SK-N-SH (cell line): ENCODE data around the gene C4BPB. TPM values are rescaled to one million over a fixed set of nuclear protein-coding genes. Genes with fewer than 3 reads are reported as not detected.

ENCODE experiments used
- CTCF ChIA-PET: fragments of 300-600, 350-600 bp; formaldehyde crosslinking; extraction: SDS; loops from one replicate; lab custom pipeline; 2021; lab: Yijun Ruan, JAX
- POLR2A ChIA-PET: fragments of 350-600 bp; sonication (Branson Sonifier 250); formaldehyde crosslinking; extraction: SDS; loops from one replicate; lab custom pipeline; 2020; ENCODE audit warnings: antibody characterized with exemption, inconsistent platforms; lab: Yijun Ruan, JAX
- DNase-seq: peaks from one replicate; pipeline ENCODE4 v3.0.0; 2012
- H2AFZ ChIP-seq: fragments of 200-600 bp; sonication (generic); 2 replicates; pipeline ENCODE4 v1.8.1; 2016; ENCODE audit warnings: antibody characterized with exemption, mild to moderate bottlenecking, low read depth
- H3F3A ChIP-seq: fragments of 200-600 bp; sonication (generic); replicated peaks from 2 replicates; pipeline ENCODE3; 2016; ENCODE audit warnings: antibody characterized with exemption, mild to moderate bottlenecking; ENCODE audit not compliant: insufficient read depth
- H3K27ac ChIP-seq, 2 experiments: fragments of 200-500 bp in 1 of 2; fragments of 200-600 bp in 1 of 2; sonication (Bioruptor generic) in 1 of 2; sonication (generic), shearing (Covaris generic) in 1 of 2; 2 replicates each; pipeline versions ENCODE4 v1.5.1 to v1.6.1; 2014 to 2016; ENCODE audit warnings: low read depth in 2 of 2, inconsistent platforms in 1 of 2, low read length in 1 of 2, mild to moderate bottlenecking in 1 of 2, mixed read lengths in 1 of 2
- H3K27me3 ChIP-seq: fragments of 200-600 bp; sonication (generic), shearing (Covaris generic); 2 replicates; pipeline ENCODE4 v1.6.1; 2016; ENCODE audit warnings: mixed run types; ENCODE audit not compliant: insufficient read depth
- H3K36me3 ChIP-seq, 2 experiments: fragments of 200-500 bp in 1 of 2; fragments of 200-600 bp in 1 of 2; sonication (Bioruptor generic) in 1 of 2; sonication (generic) in 1 of 2; replicated peaks in 1 of 2; 2 replicates each; pipeline versions ENCODE3 to v1.5.1; 2014 to 2016; ENCODE audit warnings: low read length in 1 of 2, mild to moderate bottlenecking in 1 of 2; ENCODE audit not compliant: insufficient read depth in 2 of 2, control insufficient read depth in 1 of 2
- H3K4me1 ChIP-seq, 2 experiments: fragments of 200-500 bp in 1 of 2; fragments of 200-600 bp in 1 of 2; sonication (Bioruptor generic) in 1 of 2; sonication (generic), shearing (Covaris generic) in 1 of 2; 2 replicates each; pipeline versions ENCODE4 v1.5.1 to v1.6.1; 2014 to 2016; ENCODE audit warnings: low read depth in 1 of 2, low read length in 1 of 2, mixed run types in 1 of 2; ENCODE audit not compliant: insufficient read depth in 2 of 2, control insufficient read depth in 1 of 2
- H3K4me2 ChIP-seq: fragments of 200-600 bp; sonication (generic), shearing (Covaris generic); 2 replicates; pipeline ENCODE4 v1.6.1; 2017; ENCODE audit warnings: mixed run types
- H3K4me3 ChIP-seq, 2 experiments: fragments of 200-500 bp in 1 of 2; fragments of 200-600 bp in 1 of 2; sonication (Bioruptor generic) in 1 of 2; sonication (generic), shearing (Covaris generic) in 1 of 2; 2 replicates each; pipeline versions ENCODE4 v1.5.1 to v1.8.1; 2014 to 2016; ENCODE audit warnings: low read depth in 2 of 2, inconsistent platforms in 1 of 2, low read length in 1 of 2, mild to moderate bottlenecking in 1 of 2, mixed read lengths in 1 of 2, moderate library complexity in 1 of 2
- H3K79me2 ChIP-seq: fragments of 200-600 bp; sonication (generic); 2 replicates; pipeline ENCODE4 v1.8.1; 2017; ENCODE audit warnings: mild to moderate bottlenecking; ENCODE audit not compliant: insufficient read depth
- H3K9ac ChIP-seq: fragments of 200-600 bp; sonication (generic); 2 replicates; pipeline ENCODE4 v1.6.1; 2017; ENCODE audit warnings: mixed run types
- H3K9me2 ChIP-seq: fragments of 200-600 bp; sonication (generic); 2 replicates; pipeline ENCODE4 v1.6.1; 2017; ENCODE audit warnings: mixed run types
- H3K9me3 ChIP-seq: fragments of 200-600 bp; sonication (generic); 2 replicates; pipeline ENCODE4 v1.6.1; 2017; ENCODE audit warnings: mixed run types, mild to moderate bottlenecking, moderate library complexity
- H4K20me1 ChIP-seq: fragments of 200-600 bp; sonication (generic); 2 replicates; pipeline ENCODE4 v1.6.1; 2017; ENCODE audit warnings: mild to moderate bottlenecking, mixed run types; ENCODE audit not compliant: insufficient read depth
- EP300 ChIP-seq, 2 experiments: IDR thresholded peaks; 2 replicates each; pipeline versions ENCODE4 v1.4.0 to v1.6.1; 2012; ENCODE audit warnings: borderline replicate concordance in 1 of 2, low read depth in 1 of 2, low read length in 1 of 2
- GATA2 ChIP-seq: sonication (generic); formaldehyde crosslinking; IDR thresholded peaks from 2 replicates; pipeline ENCODE4 v1.5.0; 2020; ENCODE audit warnings: mild to moderate bottlenecking, missing genetic modification reagents
- NFIC ChIP-seq: IDR thresholded peaks from 2 replicates; pipeline ENCODE4 v1.4.0; 2012; ENCODE audit warnings: borderline replicate concordance
- POLR2AphosphoS5 ChIP-seq: IDR thresholded peaks from 2 replicates; pipeline ENCODE4 v1.6.1; 2012; ENCODE audit warnings: low read depth, low read length
- RFX5 ChIP-seq: IDR thresholded peaks from 2 replicates; pipeline ENCODE4 v1.6.1; 2012; ENCODE audit warnings: mild to moderate bottlenecking, improper control_type of control experiment, low read length
- TCF12 ChIP-seq: IDR thresholded peaks from 2 replicates; pipeline ENCODE4 v1.4.0; 2012
- TEAD4 ChIP-seq: IDR thresholded peaks from 2 replicates; pipeline ENCODE4 v1.4.0; 2012; ENCODE audit warnings: mild to moderate bottlenecking, borderline replicate concordance; ENCODE audit not compliant: insufficient read depth
- WGBS: methylation state at CpG from one replicate; pipeline ENCODE4 v1.1.6; 2017; ENCODE audit warnings: low lambda C conversion rate; 5-methylcytosine and 5-hydroxymethylcytosine counted together
- polyA plus RNA-seq, 3 experiments: library from polyadenylated mRNA; depleted of rRNA; stranded (reverse); fragments of >200 nt; gene quantifications; 2 replicates each; pipeline ENCODE4 v1.2.3, GENCODE V29; 2012
- TF ChIP-seq, protein P1 (sequence below): IDR thresholded peaks from 2 replicates; pipeline ENCODE4; 2012
- TF ChIP-seq, protein P2 (sequence below): fragments of 150-350 bp; IDR thresholded peaks from 2 replicates; pipeline ENCODE4 v1.6.1; 2017; ENCODE audit warnings: antibody characterized with exemption, low read length, low read depth, borderline replicate concordance
- TF ChIP-seq, protein P3 (sequence below): IDR thresholded peaks from 2 replicates; pipeline ENCODE4 v1.4.0; 2012; ENCODE audit warnings: low read depth, borderline replicate concordance

Gene C4BPB, protein sequence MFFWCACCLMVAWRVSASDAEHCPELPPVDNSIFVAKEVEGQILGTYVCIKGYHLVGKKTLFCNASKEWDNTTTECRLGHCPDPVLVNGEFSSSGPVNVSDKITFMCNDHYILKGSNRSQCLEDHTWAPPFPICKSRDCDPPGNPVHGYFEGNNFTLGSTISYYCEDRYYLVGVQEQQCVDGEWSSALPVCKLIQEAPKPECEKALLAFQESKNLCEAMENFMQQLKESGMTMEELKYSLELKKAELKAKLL
- polyA plus RNA-seq (2012; rRNA removed), result not detected in 2 replicates
- 0.09 TPM in 1 of 2 replicates, not detected in the other for polyA plus RNA-seq (2012; cell fraction: cytosol; rRNA removed)
- 0.21 and 0.31 TPM in 2 replicates for polyA plus RNA-seq (2012; cell fraction: nucleus; rRNA removed)

DNA sequence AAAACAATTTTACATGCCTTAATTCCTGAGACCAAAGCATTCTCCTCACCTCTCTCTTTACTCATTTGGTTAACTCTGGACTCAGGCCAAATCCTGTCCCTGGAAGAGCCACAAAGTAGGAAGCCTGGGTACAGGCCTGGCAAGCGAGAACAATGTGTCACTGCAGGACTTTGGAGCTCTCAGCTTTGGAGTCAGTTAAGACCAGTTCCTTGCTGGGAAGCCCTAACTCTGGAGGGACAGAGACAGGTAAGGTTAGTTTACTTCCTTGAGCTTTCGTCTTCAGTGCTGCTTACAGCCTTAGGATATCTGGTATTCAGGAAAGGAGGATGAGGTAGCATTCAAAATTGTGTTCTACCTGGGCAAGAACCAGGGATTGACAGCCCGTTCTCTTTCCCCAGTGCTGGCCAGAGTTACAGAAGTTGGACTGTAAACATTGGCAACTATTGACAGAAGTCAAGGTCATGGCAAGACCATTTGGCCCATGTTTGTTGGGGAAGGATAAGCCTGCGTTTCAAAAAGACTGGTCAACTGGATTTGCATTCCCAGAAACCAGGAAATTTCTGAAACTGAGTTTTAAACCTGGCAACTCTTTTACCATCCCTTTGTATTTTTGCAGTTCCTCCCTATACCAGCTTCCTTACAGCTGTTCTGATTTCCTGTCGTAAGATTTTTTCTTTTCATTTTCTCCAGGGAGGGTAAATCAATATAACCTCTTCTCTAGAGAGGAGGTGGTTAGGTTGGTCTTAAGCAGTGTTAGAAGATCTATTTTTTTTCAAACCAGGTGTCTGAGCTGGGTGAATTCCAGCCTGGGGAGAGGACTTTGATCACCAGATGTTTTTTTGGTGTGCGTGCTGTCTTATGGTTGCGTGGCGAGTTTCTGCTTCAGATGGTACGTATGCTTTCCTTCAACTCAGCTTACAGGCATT is at the start of gene C4BPB:
Gene C4BPB, plus strand, starts transcription at position 160 of the 926 bp plus-strand sequence. Its CDS starts 672 bp downstream, at position 832.
- DNase-seq, result no peak
- H3F3A ChIP-seq, result peaks cover 2% of the 10 kb centered on the region
- no peaks in the 10 kb centered on the region for H3K79me2 ChIP-seq
- H3K27me3 ChIP-seq, result peaks cover 29% of the 10 kb centered on the region; the same call in 1 of the 2 replicates
- H3K27ac ChIP-seq, result no peak within 1 kb of the TSS
- WGBS, result 38% methylated on average over 9 of the region's 9 CpGs
- H3K4me1 ChIP-seq, result no peaks in the 10 kb centered on the region
- ChIA-PET CTCF (interaction anchor here (1.9 to 4.4 kb wide), 3 partner anchors 9 to 411 kb away, joined by 9 to 18 read pairs (median 9); no protein-coding TSS in a partner anchor), POLR2A (no interaction called here)
- no peaks in the 10 kb centered on the region for H4K20me1 ChIP-seq
- H3K4me2 ChIP-seq, result no peak within 1 kb of the TSS
- no peak within 1 kb of the TSS; a peak in 1 of 4 replicates for H3K4me3 ChIP-seq
- H3K9me3 ChIP-seq, result no peaks in the 10 kb centered on the region
- no peak within 1 kb of the TSS; the same call in 1 of the 2 replicates for H2AFZ ChIP-seq
- TF ChIP-seq, protein P1, sequence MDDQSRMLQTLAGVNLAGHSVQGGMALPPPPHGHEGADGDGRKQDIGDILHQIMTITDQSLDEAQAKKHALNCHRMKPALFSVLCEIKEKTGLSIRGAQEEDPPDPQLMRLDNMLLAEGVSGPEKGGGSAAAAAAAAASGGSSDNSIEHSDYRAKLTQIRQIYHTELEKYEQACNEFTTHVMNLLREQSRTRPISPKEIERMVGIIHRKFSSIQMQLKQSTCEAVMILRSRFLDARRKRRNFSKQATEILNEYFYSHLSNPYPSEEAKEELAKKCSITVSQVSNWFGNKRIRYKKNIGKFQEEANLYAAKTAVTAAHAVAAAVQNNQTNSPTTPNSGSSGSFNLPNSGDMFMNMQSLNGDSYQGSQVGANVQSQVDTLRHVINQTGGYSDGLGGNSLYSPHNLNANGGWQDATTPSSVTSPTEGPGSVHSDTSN, result no peak
- TF ChIP-seq EP300 (IDR thresholded peaks at IDR 0.05; ENCODE audit: borderline replicate concordance in 1 of 2, low read depth in 1 of 2, low read length in 1 of 2) (no peak), POLR2AphosphoS5 (no peak), RFX5 (no peak), NFIC (no peak), TEAD4 (no peak), TCF12 (no peak), GATA2 (CRISPR knock-in tag) (no peak)
- TF ChIP-seq, protein P2, sequence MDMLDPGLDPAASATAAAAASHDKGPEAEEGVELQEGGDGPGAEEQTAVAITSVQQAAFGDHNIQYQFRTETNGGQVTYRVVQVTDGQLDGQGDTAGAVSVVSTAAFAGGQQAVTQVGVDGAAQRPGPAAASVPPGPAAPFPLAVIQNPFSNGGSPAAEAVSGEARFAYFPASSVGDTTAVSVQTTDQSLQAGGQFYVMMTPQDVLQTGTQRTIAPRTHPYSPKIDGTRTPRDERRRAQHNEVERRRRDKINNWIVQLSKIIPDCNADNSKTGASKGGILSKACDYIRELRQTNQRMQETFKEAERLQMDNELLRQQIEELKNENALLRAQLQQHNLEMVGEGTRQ, result no peak
- TF ChIP-seq, protein P3, sequence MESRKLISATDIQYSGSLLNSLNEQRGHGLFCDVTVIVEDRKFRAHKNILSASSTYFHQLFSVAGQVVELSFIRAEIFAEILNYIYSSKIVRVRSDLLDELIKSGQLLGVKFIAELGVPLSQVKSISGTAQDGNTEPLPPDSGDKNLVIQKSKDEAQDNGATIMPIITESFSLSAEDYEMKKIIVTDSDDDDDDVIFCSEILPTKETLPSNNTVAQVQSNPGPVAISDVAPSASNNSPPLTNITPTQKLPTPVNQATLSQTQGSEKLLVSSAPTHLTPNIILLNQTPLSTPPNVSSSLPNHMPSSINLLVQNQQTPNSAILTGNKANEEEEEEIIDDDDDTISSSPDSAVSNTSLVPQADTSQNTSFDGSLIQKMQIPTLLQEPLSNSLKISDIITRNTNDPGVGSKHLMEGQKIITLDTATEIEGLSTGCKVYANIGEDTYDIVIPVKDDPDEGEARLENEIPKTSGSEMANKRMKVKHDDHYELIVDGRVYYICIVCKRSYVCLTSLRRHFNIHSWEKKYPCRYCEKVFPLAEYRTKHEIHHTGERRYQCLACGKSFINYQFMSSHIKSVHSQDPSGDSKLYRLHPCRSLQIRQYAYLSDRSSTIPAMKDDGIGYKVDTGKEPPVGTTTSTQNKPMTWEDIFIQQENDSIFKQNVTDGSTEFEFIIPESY, result no peak
- no peaks in the 10 kb centered on the region for H3K36me3 ChIP-seq
- H3K9ac ChIP-seq, result no peak within 1 kb of the TSS
- H3K9me2 ChIP-seq, result no peaks in the 10 kb centered on the region
